HG03045 (cell line): ENCODE measurements around the gene U2AF1L4.
A peak's percentile ranks its signal among the peaks of the same experiment; 100 is the strongest.
"Not testable (repeated sequence)": the region's sequence is repeated elsewhere in the genome, so short reads cannot be mapped to it uniquely, and the experiment has no call there.

ENCODE experiments used
- ATAC-seq: cut with Tn5 transposase; IDR thresholded peaks from one replicate; pipeline ENCODE4 v1.9.1; 2021; ENCODE audit warnings: mild to moderate bottlenecking, moderate library complexity; ENCODE audit not compliant: unreplicated experiment

U2AF1L4 gene

GRCh38 chr19:35727956-35728706, 17.1 kb downstream of the U2AF1L4 start:
- no peak for ATAC-seq

- no peak for ATAC-seq
These were observed 17.9 kb downstream of the U2AF1L4 start for GRCh38 chr19:35727053-35727955.

GRCh38 chr19:35725216-35725861, 19.9 kb downstream of the U2AF1L4 start:
- no peak for ATAC-seq

- no peak for ATAC-seq
These were observed 20.7 kb downstream of the U2AF1L4 start for GRCh38 chr19:35724560-35724959.

- not testable (repeated sequence) for ATAC-seq
These were observed 21.1 kb downstream of the U2AF1L4 start for GRCh38 chr19:35724132-35724531.

- no peak for ATAC-seq
These were observed 21.5 kb downstream of the U2AF1L4 start for GRCh38 chr19:35723671-35724070.

- ATAC-seq, result no peak
These were observed 22.3 kb downstream of the U2AF1L4 start for GRCh38 chr19:35722897-35723296.

- ATAC-seq, result no peak
These were observed 22.8 kb downstream of the U2AF1L4 start for GRCh38 chr19:35722461-35722860.

GRCh38 chr19:35721374-35721773, 23.8 kb downstream of the U2AF1L4 start:
- no peak for ATAC-seq

- ATAC-seq, result no peak
These were observed 24.6 kb downstream of the U2AF1L4 start for GRCh38 chr19:35720648-35721047.

GRCh38 chr19:35720163-35720524, 25.1 kb downstream of the U2AF1L4 start:
- ATAC-seq, result no peak

- no peak for ATAC-seq
These were observed 25.6 kb downstream of the U2AF1L4 start for GRCh38 chr19:35719402-35720162.

- peak; percentile 15 for ATAC-seq
These were observed 26.7 kb downstream of the U2AF1L4 start for GRCh38 chr19:35718345-35719041.

- peak; percentile 49 for ATAC-seq
These were observed 27.4 kb downstream of the U2AF1L4 start, which contains the start of gene KMT2B for GRCh38 chr19:35717665-35718344. KMT2B (plus strand) TSS chr19:35718003; CDS start chr19:35718019, 16 bp downstream.

- ATAC-seq, result peak; percentile 58
These were observed 28.2 kb downstream of the U2AF1L4 start for GRCh38 chr19:35716801-35717664.

GRCh38 chr19:35715981-35716800, 29.0 kb downstream of the U2AF1L4 start:
- ATAC-seq, result no peak

- no peak for ATAC-seq
These were observed 29.8 kb downstream of the U2AF1L4 start for GRCh38 chr19:35715355-35715809.
